Common myeloid progenitor, CD34-positive (primary cell): ENCODE data around the gene OR4F15.

ENCODE experiments used
- CTCF ChIA-PET: fragments of 350-600 bp; sonication (Branson Sonifier 250); formaldehyde crosslinking; loops from one replicate; lab custom pipeline; 2021; ENCODE audit warnings: antibody characterized with exemption; lab: Charles Lee
- POLR2A ChIA-PET: fragments of 350-600 bp; sonication (Branson Sonifier 250); formaldehyde crosslinking; loops from one replicate; lab custom pipeline; 2021; ENCODE audit warnings: antibody characterized with exemption; lab: Charles Lee
- DNase-seq, 3 donors: peaks; one replicate each; pipeline versions ENCODE4 v3.0.0 to v3.0.0-alpha.2; 2013
- H3K27ac ChIP-seq, 2 experiments: 1 replicate in 1 of 2; 2 replicates in 1 of 2; pipeline ENCODE4 v1.7.0; 2013; ENCODE audit warnings: inconsistent platforms in 2 of 2, low read length in 2 of 2, mild to moderate bottlenecking in 2 of 2, low read depth in 1 of 2, moderate library complexity in 1 of 2; ENCODE audit not compliant: severe bottlenecking in 2 of 2, insufficient read depth in 1 of 2, poor library complexity in 1 of 2
- H3K27me3 ChIP-seq, 5 experiments: replicated peaks in 2 of 5; 1 replicate in 3 of 5; 2 replicates in 2 of 5; pipeline versions ENCODE4 v1.6.1 to v1.7.0; 2013; ENCODE audit warnings: low read length in 4 of 5, mild to moderate bottlenecking in 2 of 5, moderate library complexity in 2 of 5, inconsistent platforms in 1 of 5; ENCODE audit not compliant: insufficient read depth in 5 of 5, control insufficient read depth in 4 of 5
- H3K36me3 ChIP-seq, 4 experiments: 1 replicate in 2 of 4; 2 replicates in 2 of 4; pipeline versions ENCODE4 v1.6.1 to v1.7.0; 2013; ENCODE audit warnings: low read length in 3 of 4, control low read depth in 1 of 4, mild to moderate bottlenecking in 1 of 4; ENCODE audit not compliant: control insufficient read depth in 4 of 4, insufficient read depth in 4 of 4
- H3K4me1 ChIP-seq, 4 experiments: 1 replicate in 3 of 4; 2 replicates in 1 of 4; pipeline versions ENCODE4 v1.6.1 to v1.7.1; 2013; ENCODE audit warnings: low read length in 3 of 4, mild to moderate bottlenecking in 3 of 4, control low read depth in 1 of 4, inconsistent platforms in 1 of 4, moderate library complexity in 1 of 4; ENCODE audit not compliant: control insufficient read depth in 4 of 4, insufficient read depth in 4 of 4; ENCODE audit errors: control extremely low read depth in 1 of 4
- H3K4me3 ChIP-seq, 7 experiments: 1 replicate in 4 of 7; 2 replicates in 3 of 7; pipeline versions ENCODE4 v1.5.1 to v1.7.0; 2013; ENCODE audit warnings: mild to moderate bottlenecking in 7 of 7, low read length in 6 of 7, moderate library complexity in 6 of 7, inconsistent platforms in 2 of 7, low read depth in 2 of 7, control low read depth in 1 of 7; ENCODE audit not compliant: insufficient read depth in 4 of 7, control insufficient read depth in 1 of 7; ENCODE audit errors: extremely low read depth in 1 of 7
- H3K9me3 ChIP-seq, 5 experiments: 1 replicate in 4 of 5; 2 replicates in 1 of 5; pipeline versions ENCODE4 v1.6.1 to v1.7.1; 2013; ENCODE audit warnings: low read length in 4 of 5, mild to moderate bottlenecking in 2 of 5, inconsistent platforms in 1 of 5, low read depth in 1 of 5, moderate library complexity in 1 of 5; ENCODE audit not compliant: control insufficient read depth in 4 of 5, insufficient read depth in 2 of 5; ENCODE audit errors: control extremely low read depth in 1 of 5
- WGBS: methylation state at CpG from one replicate; pipeline ENCODE4 v1.1.5; 2013; ENCODE audit not compliant: insufficient coverage; 5-methylcytosine and 5-hydroxymethylcytosine counted together

The OR4F15 gene

GRCh38 chr15:101810456-101810855, 1.5 kb upstream of the OR4F15 start:
- Histone ChIP-seq H3K27me3 (peaks cover 0 to 8% (median 3%) of the 10 kb centered on the region in 5 experiments), H3K36me3 (no peaks in the 10 kb centered on the region), H3K9me3 (peaks cover 0 to 1% (median 0%) of the 10 kb centered on the region in 5 experiments), H3K27ac (no peak overlapping the region), H3K4me1 (no peaks in the 10 kb centered on the region), H3K4me3 (no peak overlapping the region)
- WGBS = 100% methylated on average over 1 of the region's 1 CpG
- no peak for DNase-seq
- CTCF ChIA-PET = no interaction called here
- POLR2A ChIA-PET = no interaction called here

DNA sequence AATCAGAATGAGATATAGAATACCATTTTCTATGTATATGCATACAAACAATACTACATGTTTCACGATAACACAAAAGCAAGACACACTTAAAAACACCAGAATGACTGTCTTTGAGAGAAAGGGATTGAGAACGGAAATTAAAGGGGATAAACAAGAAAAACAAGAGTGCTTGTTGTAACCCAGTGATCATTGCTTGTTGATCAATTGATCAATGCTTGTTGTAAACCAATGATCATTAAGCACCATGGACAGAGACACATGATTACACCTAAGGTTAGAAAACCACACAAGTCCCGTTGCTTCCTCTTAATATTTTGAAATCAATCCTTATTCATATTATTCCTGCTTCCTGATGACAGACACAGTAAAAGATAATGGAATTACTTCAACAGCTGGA, 1.1 kb upstream of the OR4F15 start:
- no peak overlapping the region for H3K4me3 ChIP-seq
- WGBS = 20% methylated on average over 1 of the region's 3 CpGs
- H3K4me1 ChIP-seq = no peaks in the 10 kb centered on the region
- H3K36me3 ChIP-seq = no peaks in the 10 kb centered on the region
- peak in 2 of 3 donors; percentile 4 to 5 for DNase-seq
- peaks cover 0 to 8% (median 1%) of the 10 kb centered on the region in 5 experiments for H3K27me3 ChIP-seq
- peaks cover 0 to 1% (median 0%) of the 10 kb centered on the region in 5 experiments for H3K9me3 ChIP-seq
- ChIA-PET POLR2A (no interaction called here), CTCF (no interaction called here)
- H3K27ac ChIP-seq = no peak overlapping the region

DNA sequence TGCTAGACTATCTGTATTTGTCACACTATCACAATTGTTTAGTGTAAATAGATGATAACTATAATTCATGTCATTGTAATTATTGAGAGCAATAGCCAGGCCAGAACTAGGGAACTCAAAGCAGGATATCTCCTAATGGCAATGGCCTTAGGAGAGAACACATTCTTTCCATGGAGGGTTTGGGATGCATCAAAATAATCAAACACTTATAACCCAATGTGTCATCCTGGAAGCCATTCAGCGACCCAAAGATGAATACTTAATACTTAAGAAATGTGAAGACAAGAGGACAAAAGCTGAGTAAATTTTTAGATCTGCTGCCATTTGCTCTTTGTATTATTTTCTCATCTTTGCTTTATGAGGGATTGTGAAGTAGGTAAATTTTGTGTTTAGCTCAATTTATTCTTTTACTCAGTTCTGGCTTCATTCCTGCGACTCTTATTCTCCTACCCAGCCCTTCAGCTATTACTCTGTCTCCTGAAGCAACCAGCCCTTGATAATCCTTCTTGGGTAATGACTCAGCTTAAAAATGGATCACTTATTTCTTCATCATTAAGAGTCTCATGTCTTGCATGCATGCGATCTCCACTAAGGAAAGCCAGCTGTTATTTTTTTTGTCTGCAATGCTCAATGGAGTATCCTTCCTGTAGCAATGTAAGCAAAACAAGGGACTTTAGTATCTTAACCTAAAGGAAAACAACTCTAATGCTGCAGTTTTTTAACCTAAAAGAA, 2.0 kb downstream of the OR4F15 start:
- no peak for DNase-seq
- ChIA-PET POLR2A (no interaction called here), CTCF (no interaction called here)
- H3K27ac ChIP-seq = no peak overlapping the region
- H3K4me1 ChIP-seq = no peaks in the 10 kb centered on the region
- 75% methylated on average over 1 of the region's 3 CpGs for WGBS
- no peaks in the 10 kb centered on the region for H3K9me3 ChIP-seq
- H3K4me3 ChIP-seq = no peak overlapping the region
- no peaks in the 10 kb centered on the region for H3K36me3 ChIP-seq
- H3K27me3 ChIP-seq = peaks cover 0 to 8% (median 1%) of the 10 kb centered on the region in 5 experiments

- POLR2A ChIA-PET = no interaction called here
- Histone ChIP-seq H3K9me3 (peaks cover 0 to 1% (median 0%) of the 10 kb centered on the region in 5 experiments), H3K36me3 (no peaks in the 10 kb centered on the region), H3K27ac (no peak overlapping the region), H3K27me3 (peaks cover 0 to 5% (median 0%) of the 10 kb centered on the region in 5 experiments), H3K4me3 (no peak overlapping the region), H3K4me1 (no peaks in the 10 kb centered on the region)
- no peak for DNase-seq
- WGBS = 96% methylated on average over 3 of the region's 6 CpGs
- CTCF ChIA-PET = no interaction called here
These were observed 8.8 kb downstream of the OR4F15 start for GRCh38 chr15:101820781-101821180.

DNA sequence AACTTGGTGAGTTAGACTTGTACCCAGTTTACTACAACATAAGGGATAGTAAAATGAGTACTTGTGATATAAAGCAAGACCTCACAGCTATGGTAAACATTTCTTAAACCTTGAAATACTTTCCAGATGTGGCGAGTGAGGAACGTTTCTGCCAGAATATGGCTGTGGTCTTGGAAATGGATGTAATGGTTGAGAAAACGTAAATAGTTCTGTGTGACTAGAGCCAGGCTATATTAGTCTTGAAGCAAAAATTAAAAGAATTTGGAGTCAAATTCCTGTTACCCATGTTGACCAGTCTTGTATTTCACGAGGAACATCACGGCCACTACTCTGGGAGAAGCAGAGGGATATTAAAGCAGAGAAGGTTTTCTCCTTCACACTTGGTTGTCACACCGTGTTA, 15.3 kb downstream of the OR4F15 start:
- no peak overlapping the region for H3K4me3 ChIP-seq
- no peaks in the 10 kb centered on the region for H3K36me3 ChIP-seq
- no peaks in the 10 kb centered on the region for H3K9me3 ChIP-seq
- ChIA-PET POLR2A (no interaction called here), CTCF (no interaction called here)
- no peaks in the 10 kb centered on the region for H3K4me1 ChIP-seq
- H3K27ac ChIP-seq = no peak overlapping the region
- no peak for DNase-seq
- peaks cover 0 to 8% (median 0%) of the 10 kb centered on the region in 5 experiments for H3K27me3 ChIP-seq
- WGBS = 96% methylated on average over 5 of the region's 6 CpGs

- Histone ChIP-seq H3K27me3 (peaks cover 0 to 6% (median 0%) of the 10 kb centered on the region in 5 experiments), H3K9me3 (no peaks in the 10 kb centered on the region), H3K4me1 (no peaks in the 10 kb centered on the region), H3K36me3 (no peaks in the 10 kb centered on the region), H3K27ac (no peak overlapping the region), H3K4me3 (no peak overlapping the region)
- POLR2A ChIA-PET = no interaction called here
- peak in 1 of 3 donors; percentile 7 for DNase-seq
- CTCF ChIA-PET = no interaction called here
- 90% methylated on average over 5 of the region's 5 CpGs for WGBS
These were observed 16.8 kb downstream of the OR4F15 start for GRCh38 chr15:101828774-101829173.

GRCh38 chr15:101841656-101842055, 29.7 kb downstream of the OR4F15 start:
- Histone ChIP-seq H3K4me3 (no peak overlapping the region), H3K27ac (no peak overlapping the region), H3K27me3 (peaks cover 0 to 14% (median 2%) of the 10 kb centered on the region in 5 experiments), H3K36me3 (no peaks in the 10 kb centered on the region), H3K9me3 (peaks cover 0 to 2% (median 0%) of the 10 kb centered on the region in 5 experiments), H3K4me1 (no peaks in the 10 kb centered on the region)
- CTCF ChIA-PET = no interaction called here
- POLR2A ChIA-PET = no interaction called here
- no peak for DNase-seq
- WGBS = 88% methylated on average over 2 of the region's 3 CpGs
